Fibroblast of the aortic adventitia (primary cell): ENCODE results near the gene PRDM16. TPM values are rescaled to one million over a fixed set of nuclear protein-coding genes. Genes with fewer than 3 reads are reported as not detected.

ENCODE experiments used
- DNase-seq: peaks from one replicate; pipeline ENCODE4 v3.0.0-alpha.2; 2010; ENCODE audit warnings: low read depth
- H3K4me3 ChIP-seq: 2 replicates; pipeline ENCODE4 v1.5.1; 2011; ENCODE audit warnings: low read depth, mild to moderate bottlenecking, control low read depth, low read length, moderate library complexity
- total RNA-seq: library from RNA; depleted of rRNA; stranded (reverse); fragments of >200 nt; gene quantifications from 2 replicates; pipeline ENCODE4 v1.2.3, GENCODE V29; 2012; ENCODE audit warnings: low replicate concordance
- TF ChIP-seq, protein P1 (sequence below): IDR thresholded peaks from 2 replicates; pipeline ENCODE4 v1.5.1; 2011; ENCODE audit warnings: mild to moderate bottlenecking, low read length, control low read depth, inconsistent platforms; ENCODE audit not compliant: insufficient read depth

The PRDM16 gene
- total RNA-seq, 1 donor, result 11.3 TPM

DNA sequence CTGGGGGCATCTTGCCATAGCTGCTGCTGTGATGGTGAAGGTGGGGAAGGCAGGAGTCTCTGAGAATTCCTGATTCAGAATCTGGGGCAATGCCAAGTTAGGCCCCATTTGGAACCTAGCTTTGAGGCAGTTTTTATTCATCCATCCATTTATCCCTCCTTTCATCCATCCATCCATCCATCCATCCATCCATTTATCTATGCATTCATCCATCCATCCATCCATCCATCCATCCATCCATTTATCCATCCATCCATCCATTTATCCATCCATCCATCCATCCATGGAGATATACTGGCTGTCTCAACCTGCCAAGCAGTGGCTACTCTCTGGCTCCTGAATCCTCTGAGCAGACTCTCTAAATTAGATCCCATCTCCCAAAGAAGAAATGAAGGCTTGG, 83.1 kb downstream of the PRDM16 start:
- no peak for DNase-seq
- no peak overlapping the region for H3K4me3 ChIP-seq
- TF ChIP-seq, protein P1, sequence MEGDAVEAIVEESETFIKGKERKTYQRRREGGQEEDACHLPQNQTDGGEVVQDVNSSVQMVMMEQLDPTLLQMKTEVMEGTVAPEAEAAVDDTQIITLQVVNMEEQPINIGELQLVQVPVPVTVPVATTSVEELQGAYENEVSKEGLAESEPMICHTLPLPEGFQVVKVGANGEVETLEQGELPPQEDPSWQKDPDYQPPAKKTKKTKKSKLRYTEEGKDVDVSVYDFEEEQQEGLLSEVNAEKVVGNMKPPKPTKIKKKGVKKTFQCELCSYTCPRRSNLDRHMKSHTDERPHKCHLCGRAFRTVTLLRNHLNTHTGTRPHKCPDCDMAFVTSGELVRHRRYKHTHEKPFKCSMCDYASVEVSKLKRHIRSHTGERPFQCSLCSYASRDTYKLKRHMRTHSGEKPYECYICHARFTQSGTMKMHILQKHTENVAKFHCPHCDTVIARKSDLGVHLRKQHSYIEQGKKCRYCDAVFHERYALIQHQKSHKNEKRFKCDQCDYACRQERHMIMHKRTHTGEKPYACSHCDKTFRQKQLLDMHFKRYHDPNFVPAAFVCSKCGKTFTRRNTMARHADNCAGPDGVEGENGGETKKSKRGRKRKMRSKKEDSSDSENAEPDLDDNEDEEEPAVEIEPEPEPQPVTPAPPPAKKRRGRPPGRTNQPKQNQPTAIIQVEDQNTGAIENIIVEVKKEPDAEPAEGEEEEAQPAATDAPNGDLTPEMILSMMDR, result no peak

DNA sequence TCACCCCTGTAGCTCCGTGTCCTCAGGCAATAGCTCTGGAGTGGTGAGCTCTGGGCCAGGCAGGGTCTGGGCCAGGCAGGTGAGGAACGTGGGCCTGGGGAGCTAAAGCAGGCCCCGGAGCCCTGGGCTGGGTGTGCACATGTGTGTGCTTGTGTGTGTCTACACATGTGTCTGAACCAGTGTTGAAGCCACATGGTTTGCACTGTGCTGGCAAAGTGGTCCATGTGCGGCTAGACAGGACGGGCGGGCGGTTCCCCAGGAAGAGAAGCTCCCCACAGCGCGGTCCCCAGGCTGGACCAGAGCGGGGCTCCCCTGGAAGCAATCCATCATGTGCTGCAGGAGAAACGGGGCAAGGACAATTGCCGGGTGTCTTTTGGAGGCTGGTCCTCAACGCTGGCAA, 84.2 kb downstream of the PRDM16 start:
- DNase-seq, result no peak
- no peak overlapping the region for H3K4me3 ChIP-seq
- TF ChIP-seq, protein P1, result no peak

DNA sequence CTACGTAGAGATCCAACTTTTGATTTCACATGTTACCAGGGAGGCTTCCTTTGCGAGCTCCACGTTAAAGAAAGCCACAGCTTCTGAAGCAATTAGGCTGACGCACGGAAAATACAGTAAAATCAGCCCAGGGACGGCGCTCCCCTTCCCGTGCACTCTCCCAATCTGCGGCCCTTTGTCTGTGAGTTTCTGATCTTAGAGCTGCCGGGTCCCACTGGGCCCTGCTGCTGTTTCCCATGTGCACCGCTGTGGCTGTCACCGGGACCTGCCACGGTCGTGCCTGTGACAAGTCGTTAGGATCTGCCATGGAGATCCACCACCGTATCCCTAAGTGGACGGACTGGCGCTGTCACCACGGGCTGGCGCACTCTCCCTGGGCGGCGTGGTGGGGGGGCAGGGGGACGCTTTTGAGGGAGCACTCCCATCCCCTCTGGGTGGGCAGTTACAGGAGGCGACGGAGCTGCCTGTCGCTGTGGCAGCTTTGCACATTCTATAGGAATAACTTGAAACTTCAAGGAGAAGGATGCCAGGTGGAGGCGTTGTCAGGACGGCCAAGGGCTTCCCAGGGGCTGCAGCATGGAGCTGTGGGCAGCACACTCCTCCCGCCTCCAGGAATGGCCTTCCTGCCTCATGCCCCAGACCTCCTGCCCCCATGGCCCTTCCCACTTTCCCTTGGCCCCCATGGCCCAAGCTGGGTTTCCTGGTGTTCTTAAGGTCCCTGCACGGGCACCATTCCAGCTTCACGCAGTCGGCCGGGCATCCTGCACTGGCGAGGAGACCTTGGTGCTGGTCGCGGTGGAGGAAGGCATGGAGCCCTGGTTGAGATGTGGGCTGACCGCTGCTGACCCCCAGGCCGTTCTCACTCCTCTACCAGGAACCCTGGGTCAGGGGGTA, 85.1 kb downstream of the PRDM16 start:
- H3K4me3 ChIP-seq, result no peak overlapping the region
- TF ChIP-seq, protein P1, result no peak
- DNase-seq, result no peak

DNA sequence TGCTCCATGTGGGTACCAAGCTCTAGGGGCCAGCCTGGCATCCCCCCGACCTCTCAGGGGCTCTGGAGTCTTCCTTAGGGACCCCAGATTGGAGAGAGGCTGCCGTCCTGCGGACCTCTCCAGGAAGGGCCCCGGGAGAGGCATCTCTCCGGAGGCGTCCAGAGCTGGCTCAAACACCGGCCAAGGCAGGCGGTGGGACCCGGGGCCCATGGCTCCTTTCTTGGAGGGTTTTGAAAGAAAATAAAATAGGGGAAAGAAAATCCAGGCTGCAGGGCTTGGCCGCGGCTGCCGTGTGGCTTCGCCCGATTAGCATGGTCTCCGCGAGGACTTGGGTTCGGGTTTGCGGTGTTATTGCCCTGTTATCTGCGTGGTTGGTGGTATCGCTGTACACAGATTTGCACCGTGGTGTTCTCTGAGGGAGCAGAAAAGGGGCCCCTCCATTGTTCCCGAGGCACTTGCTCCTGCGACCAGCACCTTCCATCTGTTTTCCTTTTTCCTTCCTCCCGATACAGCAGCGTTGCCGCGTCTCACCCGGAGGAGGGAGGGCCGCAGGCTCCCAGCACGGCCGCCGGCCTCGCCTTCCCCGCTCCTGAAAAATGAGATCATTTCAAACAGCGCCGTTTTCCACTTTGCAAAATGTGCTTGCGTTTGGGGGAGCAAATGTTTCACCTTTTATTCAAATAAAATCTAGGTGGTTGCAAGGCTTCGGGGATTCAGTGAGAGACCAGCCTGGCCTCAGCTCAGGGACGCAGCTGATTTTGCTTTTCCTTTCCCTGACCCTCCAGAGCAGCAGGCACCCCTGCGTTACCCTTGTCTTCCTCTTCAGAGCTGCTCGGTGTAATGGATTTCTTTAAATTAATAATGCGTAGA, 86.3 kb downstream of the PRDM16 start:
- DNase-seq, result no peak
- TF ChIP-seq, protein P1, result no peak
- no peak overlapping the region for H3K4me3 ChIP-seq

DNA sequence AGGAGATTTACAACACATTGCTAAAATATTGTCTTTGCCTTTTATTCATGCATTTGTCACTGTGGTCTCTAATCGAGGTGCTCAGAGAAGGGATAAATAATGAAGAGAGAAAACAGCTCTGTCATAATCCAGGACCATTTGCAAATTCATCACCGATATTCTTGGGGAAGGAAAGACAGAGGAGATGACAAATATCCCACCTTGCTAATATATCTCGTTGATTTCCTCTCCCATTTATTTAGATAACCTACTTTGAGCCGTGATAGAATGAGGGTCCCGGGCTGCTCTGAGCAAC, 86.9 kb downstream of the PRDM16 start:
- no peak overlapping the region for H3K4me3 ChIP-seq
- DNase-seq, result no peak
- TF ChIP-seq, protein P1, result no peak

DNA sequence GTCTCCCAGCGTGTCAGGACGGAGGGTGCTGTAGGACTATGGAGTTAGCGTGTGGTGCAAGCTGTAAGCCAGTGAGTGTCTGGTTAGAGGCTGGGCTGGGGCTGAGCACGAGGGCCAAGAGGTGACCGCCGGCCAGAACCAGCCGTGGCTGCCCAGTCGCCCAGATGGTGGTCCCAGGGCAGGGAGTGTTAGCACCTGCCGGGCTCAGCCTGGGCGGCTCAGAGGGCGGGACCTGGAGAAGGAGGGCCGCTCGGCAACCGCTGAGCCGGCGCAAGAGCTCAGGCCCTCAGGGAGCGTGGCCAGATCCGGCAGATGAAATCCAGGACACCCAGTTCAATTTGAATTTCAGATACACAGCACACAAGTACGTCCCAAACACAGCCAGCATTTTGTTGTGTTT, 87.9 kb downstream of the PRDM16 start:
- TF ChIP-seq, protein P1, result no peak
- H3K4me3 ChIP-seq, result no peak overlapping the region
- no peak for DNase-seq
